ENCODE results near the gene ZSCAN5A.
"Not testable (repeated sequence)": the region's sequence is repeated elsewhere in the genome, so short reads cannot be mapped to it uniquely, and the experiment has no call there.

ZSCAN5A gene

GRCh38 chr19:56199687-56200086, 115.0 kb downstream of the ZSCAN5A start:
- no peak for DNase-seq

DNA sequence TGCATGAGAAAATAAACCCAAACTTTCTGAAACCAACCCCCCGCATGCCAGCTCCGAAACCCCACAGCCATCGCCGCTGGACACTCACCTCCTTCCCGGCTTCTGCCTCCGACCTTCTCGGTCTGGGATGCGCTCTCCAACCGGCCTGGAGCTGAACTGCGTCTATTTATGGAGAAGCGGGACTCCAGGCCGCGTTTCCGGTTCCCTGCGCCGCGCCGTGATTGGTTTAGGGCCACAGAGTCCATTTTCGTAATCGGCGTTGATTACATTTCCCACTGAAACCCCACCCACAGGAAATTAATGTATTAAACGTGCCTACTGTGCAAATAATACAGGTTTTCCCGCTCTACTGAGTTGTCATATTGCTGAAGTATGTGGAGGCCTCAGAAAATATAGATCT, 117.0 kb downstream of the ZSCAN5A start, which contains the start of gene ZSCAN5B:
Gene ZSCAN5B (minus strand): TSS at position 138 of the 400 bp plus-strand sequence. CDS start 4,731 bp downstream, outside the sequence.
- not testable (repeated sequence) for DNase-seq

GRCh38 chr19:56193981-56194640, 120.5 kb downstream of the ZSCAN5A start:
- DNase-seq = no peak

DNA sequence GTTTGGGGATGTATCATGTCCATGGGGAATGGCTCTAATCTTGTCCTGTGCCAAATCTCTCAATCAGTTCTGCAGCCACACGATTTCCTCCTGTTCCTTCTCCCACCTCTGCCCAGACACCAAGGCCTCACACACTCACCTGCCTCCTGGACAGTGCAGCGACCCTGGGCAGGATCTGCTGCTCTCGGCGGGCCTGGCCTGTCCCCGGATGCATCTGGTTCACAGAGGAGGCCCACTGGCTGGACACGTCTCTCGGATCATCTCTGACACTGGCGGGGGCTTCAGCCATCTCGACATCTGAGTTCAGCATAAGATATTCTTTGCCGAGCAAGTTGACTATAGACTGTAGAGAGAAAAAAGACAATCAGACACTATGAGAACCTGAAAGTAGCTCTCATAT, 122.9 kb downstream of the ZSCAN5A start:
- DNase-seq = no peak

DNA sequence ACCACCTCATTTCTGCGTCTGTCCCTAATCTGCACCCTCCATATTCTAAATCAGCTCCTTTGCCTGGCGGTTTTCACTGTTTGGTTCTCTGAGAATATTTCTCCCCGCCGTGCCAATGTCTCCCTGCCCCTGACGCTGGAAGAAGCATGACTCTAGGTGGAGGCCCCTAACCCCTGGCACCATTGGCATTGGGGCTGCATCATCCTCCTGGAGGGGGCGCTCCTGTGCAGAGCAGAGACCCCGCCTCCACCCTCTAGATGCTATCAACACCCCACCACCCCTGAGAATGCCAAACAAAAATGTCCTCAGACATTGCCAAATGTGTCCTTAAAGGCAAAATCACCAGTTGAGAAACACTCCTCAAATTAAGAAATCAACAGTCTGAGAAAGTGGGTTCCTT, 123.5 kb downstream of the ZSCAN5A start:
- no peak for DNase-seq

- no peak for DNase-seq
These were observed 124.9 kb downstream of the ZSCAN5A start for GRCh38 chr19:56189785-56190184.

- no peak for DNase-seq
These were observed 136.9 kb downstream of the ZSCAN5A start for GRCh38 chr19:56177564-56178243.

DNA sequence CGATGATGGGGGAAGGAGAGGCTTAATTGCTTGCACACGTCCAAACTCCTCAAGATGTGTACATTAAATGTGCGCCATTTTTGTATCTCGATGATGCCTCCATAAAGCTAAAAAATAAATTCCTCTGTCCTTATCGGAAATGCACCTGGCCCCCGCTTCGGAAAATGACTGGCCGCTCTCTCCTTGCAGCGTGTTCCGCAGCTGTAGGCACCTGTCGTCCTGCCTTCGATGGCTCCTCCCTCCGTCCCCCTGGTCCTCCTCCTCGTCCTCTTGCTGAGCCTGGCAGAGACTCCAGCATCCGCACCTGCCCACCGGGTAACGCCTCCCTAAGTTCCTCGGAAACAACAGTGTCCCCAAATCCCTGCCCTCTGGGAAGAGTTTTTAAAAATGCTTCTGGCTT, 137.8 kb downstream of the ZSCAN5A start:
- no peak for DNase-seq

- DNase-seq = not testable (repeated sequence)
These were observed 138.3 kb downstream of the ZSCAN5A start for GRCh38 chr19:56176310-56176709.

DNA sequence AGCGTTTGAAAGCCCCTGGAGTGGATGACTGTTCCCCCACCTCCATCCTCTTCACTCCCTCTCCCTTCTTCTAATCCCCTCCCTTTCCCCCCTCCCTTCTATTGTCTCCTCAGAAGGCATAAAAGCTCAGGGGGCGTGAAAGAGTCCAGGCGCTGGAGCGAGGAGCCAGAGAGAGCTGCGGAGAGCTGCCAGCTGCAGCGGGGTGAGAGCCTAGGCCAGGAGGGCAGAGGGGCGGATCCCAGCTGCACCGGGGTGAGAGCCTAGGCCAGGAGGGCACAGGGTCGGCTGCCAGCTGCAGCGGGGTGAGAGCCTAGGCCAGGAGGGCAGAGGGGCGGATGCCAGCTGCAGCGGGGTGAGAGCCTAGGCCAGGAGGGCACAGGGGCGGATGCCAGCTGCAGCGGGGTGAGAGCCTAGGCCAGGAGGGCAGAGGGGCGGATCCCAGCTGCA, 138.8 kb downstream of the ZSCAN5A start, which contains the start of gene GALP:
Gene GALP (plus strand): TSS at position 148 of the 447 bp plus-strand sequence. CDS start 1,101 bp downstream, outside the sequence.
- not testable (repeated sequence) for DNase-seq

- no peak for DNase-seq
These were observed 140.1 kb downstream of the ZSCAN5A start for GRCh38 chr19:56174550-56174949.

DNA sequence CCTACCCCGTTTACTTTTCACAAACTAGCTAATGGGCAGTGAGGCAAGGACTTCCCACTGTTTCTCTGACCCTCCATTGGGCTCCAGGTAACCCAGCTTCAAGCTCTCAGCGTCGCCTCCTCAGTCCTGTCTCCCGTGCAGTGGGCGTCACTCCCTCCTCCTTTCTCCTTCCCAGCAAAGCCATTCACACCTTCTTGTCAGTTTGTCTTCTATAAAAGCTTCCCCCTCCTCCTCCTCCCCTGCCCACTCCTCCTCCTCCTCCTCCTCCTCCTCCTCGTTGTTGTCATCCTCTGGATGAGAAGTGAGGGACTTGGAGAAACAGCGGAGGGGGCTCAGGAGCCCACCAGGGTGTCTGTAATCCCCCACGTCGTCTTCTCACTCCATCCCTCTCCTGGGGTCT, 140.6 kb downstream of the ZSCAN5A start:
- DNase-seq = no peak

All from stimulated activated naive CD4-positive, alpha-beta T cell treated with Interleukin-2 at 50 U/mL for 16 hours (primary cell).